Panc1 (cell line): ENCODE data around the gene SLC16A1. TPM values are rescaled to one million over a fixed set of nuclear protein-coding genes. Genes with fewer than 3 reads are reported as not detected.

Experiments used
- ATAC-seq: fragments of 200-7000 bp; cut with Tn5 transposase; 2 replicates; pipeline ENCODE4 v1.9.1; 2020; ENCODE audit warnings: mild to moderate bottlenecking, moderate library complexity
- BruUV-seq: library from RNA; stranded (reverse); fragments of 400-500 nt; replicated peaks from 2 replicates; lab custom pipeline; 2021; lab: Mats Ljungman, UMichigan
- CTCF ChIA-PET: fragments of 300-600 bp; sonication (Branson Sonifier 250); formaldehyde crosslinking; loops from one replicate; lab custom pipeline; 2022; ENCODE audit warnings: antibody characterized with exemption; lab: Charles Lee
- POLR2A ChIA-PET: fragments of 300-600 bp; sonication (Branson Sonifier 250); formaldehyde crosslinking; loops from one replicate; lab custom pipeline; 2022; ENCODE audit warnings: antibody characterized with exemption; lab: Charles Lee
- DNase-seq: peaks from one replicate; pipeline ENCODE4 v3.0.0-alpha.2; 2010; ENCODE audit warnings: low read depth, low spot score
- H3K27ac ChIP-seq: 2 replicates; pipeline ENCODE4 v1.5.1; 2011; ENCODE audit warnings: mild to moderate bottlenecking, low read length, inconsistent platforms
- H3K27me3 ChIP-seq: fragments of 200-500 bp; sonication (Bioruptor generic); 2 replicates; pipeline ENCODE4 v1.6.0; 2014; ENCODE audit warnings: low read length, inconsistent platforms; ENCODE audit not compliant: control insufficient read depth, insufficient read depth
- H3K36me3 ChIP-seq: fragments of 200-500 bp; sonication (Bioruptor generic); 2 replicates; pipeline ENCODE4 v1.5.1; 2014; ENCODE audit warnings: inconsistent platforms, mild to moderate bottlenecking, low read length, moderate library complexity; ENCODE audit not compliant: control insufficient read depth, insufficient read depth
- H3K4me1 ChIP-seq: 2 replicates; pipeline ENCODE4 v1.5.1; 2011; ENCODE audit warnings: inconsistent platforms, mild to moderate bottlenecking, low read length, moderate library complexity; ENCODE audit not compliant: control insufficient read depth, insufficient read depth
- H3K4me3 ChIP-seq, 2 experiments: 2 replicates each; pipeline ENCODE4 v1.5.1; 2011 to 2012; ENCODE audit warnings: low read depth in 2 of 2, low read length in 2 of 2, mild to moderate bottlenecking in 2 of 2, inconsistent platforms in 1 of 2, moderate library complexity in 1 of 2
- H3K9me3 ChIP-seq: fragments of 200-500 bp; sonication (Bioruptor generic); 2 replicates; pipeline ENCODE4 v1.5.1; 2014; ENCODE audit warnings: low read depth, mild to moderate bottlenecking, inconsistent platforms, low read length, moderate library complexity; ENCODE audit not compliant: control insufficient read depth, insufficient read depth
- POLR2AphosphoS5 ChIP-seq: IDR thresholded peaks from 2 replicates; pipeline ENCODE4 v1.6.1; 2012; ENCODE audit warnings: mild to moderate bottlenecking, low read depth, low read length, moderate library complexity
- SIN3A ChIP-seq: IDR thresholded peaks from 2 replicates; pipeline ENCODE4 v1.6.1; 2012; ENCODE audit warnings: low read depth, mild to moderate bottlenecking, low read length, moderate library complexity, borderline replicate concordance; ENCODE audit not compliant: insufficient read depth
- TCF7L2 ChIP-seq: IDR thresholded peaks from 2 replicates; pipeline ENCODE4 v1.6.1; 2011; ENCODE audit warnings: mild to moderate bottlenecking, low read depth, low read length, inconsistent platforms
- in situ Hi-C: cut with HindIII; loops from 2 replicates; pipeline ENCODE4 v1.10.0; 2016; ENCODE audit warnings: low sequenced_read_pairs, low pct_unique_long_range_greater_than_20kb
- intact Hi-C: fragments of 100-400 bp; cut with micrococcal nuclease; formaldehyde crosslinking; loops from one replicate; pipeline ENCODE4 v1.10.0; 2022; ENCODE audit not compliant: unreplicated experiment
- total RNA-seq: library from RNA; stranded (reverse); gene quantifications from one replicate; pipeline ENCODE4 v1.2.1, GENCODE V29; 2021; ENCODE audit not compliant: unreplicated experiment
- TF ChIP-seq, protein P1 (sequence below), 2 experiments: IDR thresholded peaks; 2 replicates each; pipeline ENCODE4 v1.6.1; 2011 to 2012; ENCODE audit warnings: low read depth in 2 of 2, control low read depth in 1 of 2, low read length in 1 of 2, mild to moderate bottlenecking in 1 of 2, moderate library complexity in 1 of 2; ENCODE audit not compliant: insufficient read depth in 1 of 2
- TF ChIP-seq, protein P2 (sequence below): fragments of 450-650 bp; IDR thresholded peaks from 2 replicates; pipeline ENCODE4 v1.5.1; 2017; ENCODE audit warnings: mild to moderate bottlenecking

Gene SLC16A1
- total RNA-seq, 1 experiment from 2014 or later, result 51.5 TPM

DNA sequence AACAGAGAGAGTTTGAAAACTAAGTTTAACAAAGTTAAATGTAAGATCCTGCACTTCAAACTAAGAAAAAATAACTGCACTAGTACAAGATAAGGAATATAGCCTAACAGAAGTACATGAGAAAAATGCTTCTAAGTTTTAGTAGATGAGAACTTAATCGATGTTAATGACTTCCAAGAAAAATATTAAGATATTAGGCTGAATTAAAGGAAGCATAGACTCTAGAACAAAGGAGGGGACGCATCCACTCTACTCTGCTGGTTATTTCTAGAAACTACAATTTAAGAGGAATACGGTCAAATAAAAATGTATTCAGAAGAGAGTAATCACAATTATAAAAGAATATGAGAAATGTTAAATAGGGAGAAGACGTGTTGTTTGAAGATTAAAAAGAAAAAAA lies 46.3 kb upstream of the SLC16A1 start:
- no TSS peak for BruUV-seq
- POLR2A ChIA-PET, result no interaction called here
- in situ Hi-C loops (no loop called here), intact Hi-C loops (no loop called here)
- no peak for DNase-seq
- Histone ChIP-seq H3K4me3 (no peak overlapping the region), H3K9me3 (no peaks in the 10 kb centered on the region), H3K27me3 (no peaks in the 10 kb centered on the region), H3K36me3 (no peaks in the 10 kb centered on the region), H3K27ac (no peak overlapping the region), H3K4me1 (no peaks in the 10 kb centered on the region)
- CTCF ChIA-PET, result no interaction called here
- no peak for ATAC-seq
- TF ChIP-seq, protein P1, sequence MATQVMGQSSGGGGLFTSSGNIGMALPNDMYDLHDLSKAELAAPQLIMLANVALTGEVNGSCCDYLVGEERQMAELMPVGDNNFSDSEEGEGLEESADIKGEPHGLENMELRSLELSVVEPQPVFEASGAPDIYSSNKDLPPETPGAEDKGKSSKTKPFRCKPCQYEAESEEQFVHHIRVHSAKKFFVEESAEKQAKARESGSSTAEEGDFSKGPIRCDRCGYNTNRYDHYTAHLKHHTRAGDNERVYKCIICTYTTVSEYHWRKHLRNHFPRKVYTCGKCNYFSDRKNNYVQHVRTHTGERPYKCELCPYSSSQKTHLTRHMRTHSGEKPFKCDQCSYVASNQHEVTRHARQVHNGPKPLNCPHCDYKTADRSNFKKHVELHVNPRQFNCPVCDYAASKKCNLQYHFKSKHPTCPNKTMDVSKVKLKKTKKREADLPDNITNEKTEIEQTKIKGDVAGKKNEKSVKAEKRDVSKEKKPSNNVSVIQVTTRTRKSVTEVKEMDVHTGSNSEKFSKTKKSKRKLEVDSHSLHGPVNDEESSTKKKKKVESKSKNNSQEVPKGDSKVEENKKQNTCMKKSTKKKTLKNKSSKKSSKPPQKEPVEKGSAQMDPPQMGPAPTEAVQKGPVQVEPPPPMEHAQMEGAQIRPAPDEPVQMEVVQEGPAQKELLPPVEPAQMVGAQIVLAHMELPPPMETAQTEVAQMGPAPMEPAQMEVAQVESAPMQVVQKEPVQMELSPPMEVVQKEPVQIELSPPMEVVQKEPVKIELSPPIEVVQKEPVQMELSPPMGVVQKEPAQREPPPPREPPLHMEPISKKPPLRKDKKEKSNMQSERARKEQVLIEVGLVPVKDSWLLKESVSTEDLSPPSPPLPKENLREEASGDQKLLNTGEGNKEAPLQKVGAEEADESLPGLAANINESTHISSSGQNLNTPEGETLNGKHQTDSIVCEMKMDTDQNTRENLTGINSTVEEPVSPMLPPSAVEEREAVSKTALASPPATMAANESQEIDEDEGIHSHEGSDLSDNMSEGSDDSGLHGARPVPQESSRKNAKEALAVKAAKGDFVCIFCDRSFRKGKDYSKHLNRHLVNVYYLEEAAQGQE (IDR thresholded peaks at IDR 0.05; ENCODE audit: insufficient read depth in 1 of 2, low read depth in 2 of 2, low read length in 1 of 2), result no peak
- TF ChIP-seq, protein P2, sequence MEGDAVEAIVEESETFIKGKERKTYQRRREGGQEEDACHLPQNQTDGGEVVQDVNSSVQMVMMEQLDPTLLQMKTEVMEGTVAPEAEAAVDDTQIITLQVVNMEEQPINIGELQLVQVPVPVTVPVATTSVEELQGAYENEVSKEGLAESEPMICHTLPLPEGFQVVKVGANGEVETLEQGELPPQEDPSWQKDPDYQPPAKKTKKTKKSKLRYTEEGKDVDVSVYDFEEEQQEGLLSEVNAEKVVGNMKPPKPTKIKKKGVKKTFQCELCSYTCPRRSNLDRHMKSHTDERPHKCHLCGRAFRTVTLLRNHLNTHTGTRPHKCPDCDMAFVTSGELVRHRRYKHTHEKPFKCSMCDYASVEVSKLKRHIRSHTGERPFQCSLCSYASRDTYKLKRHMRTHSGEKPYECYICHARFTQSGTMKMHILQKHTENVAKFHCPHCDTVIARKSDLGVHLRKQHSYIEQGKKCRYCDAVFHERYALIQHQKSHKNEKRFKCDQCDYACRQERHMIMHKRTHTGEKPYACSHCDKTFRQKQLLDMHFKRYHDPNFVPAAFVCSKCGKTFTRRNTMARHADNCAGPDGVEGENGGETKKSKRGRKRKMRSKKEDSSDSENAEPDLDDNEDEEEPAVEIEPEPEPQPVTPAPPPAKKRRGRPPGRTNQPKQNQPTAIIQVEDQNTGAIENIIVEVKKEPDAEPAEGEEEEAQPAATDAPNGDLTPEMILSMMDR, result no peak
- TF ChIP-seq SIN3A, result no peak
- no peak for TF ChIP-seq TCF7L2
- TF ChIP-seq POLR2AphosphoS5, result no peak

DNA sequence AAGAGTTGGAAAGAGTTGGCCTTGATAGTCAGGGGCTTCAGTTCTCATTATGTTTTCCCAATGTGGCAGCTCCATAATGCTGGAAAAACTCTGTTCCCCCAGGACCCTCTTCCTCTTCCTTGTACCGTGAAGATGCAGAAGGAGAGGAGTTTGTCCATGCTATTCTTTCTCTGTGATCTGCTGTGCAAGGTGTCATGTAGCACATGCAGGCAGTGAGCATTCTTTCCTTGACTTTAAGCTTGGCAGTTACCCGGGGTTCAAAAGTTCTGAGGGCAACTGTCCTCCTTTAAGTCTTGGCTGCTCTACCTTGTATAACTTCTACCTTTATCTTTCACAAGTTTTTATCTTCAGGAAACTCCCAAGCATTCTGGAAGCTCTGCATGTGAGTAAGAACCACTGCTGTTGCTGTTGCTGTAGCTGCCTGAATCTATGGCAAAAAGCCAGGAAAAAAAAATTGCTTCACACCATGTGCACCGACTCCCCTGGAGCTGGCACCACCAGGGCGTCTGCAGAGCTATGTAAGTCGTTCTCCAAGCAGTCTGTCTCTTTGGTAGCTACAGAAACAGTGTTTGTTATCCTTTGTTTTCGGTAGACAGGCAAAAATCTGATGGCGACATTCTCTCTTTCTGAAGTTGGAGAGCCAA lies 42.7 kb upstream of the SLC16A1 start:
- H3K4me3 ChIP-seq, result no peak overlapping the region
- CTCF ChIA-PET, result no interaction called here
- intact Hi-C loops, result no loop called here
- in situ Hi-C loops, result no loop called here
- no peaks in the 10 kb centered on the region for H3K27me3 ChIP-seq
- no peaks in the 10 kb centered on the region for H3K36me3 ChIP-seq
- no TSS peak for BruUV-seq
- POLR2A ChIA-PET, result no interaction called here
- TF ChIP-seq POLR2AphosphoS5 (no peak), TCF7L2 (no peak), SIN3A (no peak)
- TF ChIP-seq, protein P2, result no peak
- TF ChIP-seq, protein P1 (IDR thresholded peaks at IDR 0.05; ENCODE audit: insufficient read depth in 1 of 2, low read depth in 2 of 2, low read length in 1 of 2), result no peak
- no peak for ATAC-seq
- no peaks in the 10 kb centered on the region for H3K9me3 ChIP-seq
- no peaks in the 10 kb centered on the region for H3K4me1 ChIP-seq
- DNase-seq, result no peak
- no peak overlapping the region for H3K27ac ChIP-seq
